ENCODE measurements around the gene CAB39.

- no peak for TF ChIP-seq CTCF (conservative IDR thresholded peaks at IDR 0.05; ENCODE audit: low read depth, low read length)
- no peak for TF ChIP-seq EZH2 (IDR thresholded peaks at IDR 0.05; ENCODE audit: low read length, unreplicated experiment)
Measured at GRCh38 chr2:230717600-230717999, 5.0 kb downstream of the CAB39 start.

Data from PC-3 (cell line).